UCSD-AML1 (cell line): ENCODE data around the gene PRMT1.

Source experiments
- DNase-seq: peaks from one replicate; lab custom pipeline; 2025; ENCODE audit not compliant: unreplicated experiment; lab: John Stamatoyannopoulos, UW

The PRMT1 gene

DNA sequence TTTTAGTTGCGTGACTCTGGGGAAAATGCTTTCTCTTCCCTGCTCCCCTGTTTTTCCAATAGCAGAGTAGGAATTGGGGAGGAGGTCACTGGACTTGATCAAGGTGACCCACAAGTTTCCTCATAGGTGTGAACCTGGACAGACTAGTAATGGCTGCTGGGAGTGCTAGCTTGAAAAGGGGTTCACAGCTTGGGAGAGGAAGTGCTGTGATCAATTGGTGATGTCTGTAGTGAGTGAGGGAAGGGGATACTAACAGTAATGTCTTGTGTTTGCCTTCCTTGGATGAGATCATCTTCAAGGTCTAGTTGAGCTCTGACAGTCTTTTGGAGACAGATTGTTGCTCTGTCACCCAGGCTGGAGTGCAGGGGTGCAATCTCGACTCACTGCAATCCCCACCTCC, 9.6 kb upstream of the PRMT1 start:
- DNase-seq, result no peak

DNA sequence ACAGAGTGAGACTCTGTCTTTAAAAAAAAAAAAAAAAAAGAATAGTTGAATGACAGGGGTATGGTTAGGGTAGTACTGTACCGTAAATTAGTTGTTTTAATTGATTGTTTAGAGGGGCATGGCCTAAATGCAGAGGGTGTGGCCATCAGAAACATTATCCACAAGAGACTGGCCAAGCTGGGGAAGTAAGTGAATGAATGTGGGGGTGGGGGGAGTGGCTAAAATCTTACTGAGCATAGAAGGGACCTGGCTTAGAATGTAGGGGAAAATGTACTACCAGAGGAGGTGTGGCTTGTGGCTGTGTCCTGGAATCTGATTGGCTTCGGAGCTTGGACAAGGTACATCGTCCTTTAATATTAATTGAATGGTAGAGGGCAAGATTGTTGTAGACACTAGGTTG, 7.6 kb upstream of the PRMT1 start:
- no peak for DNase-seq

GRCh38 chr19:49672131-49672919, 4.7 kb upstream of the PRMT1 start:
- peak; percentile 64 for DNase-seq

GRCh38 chr19:49676136-49676783, 811 bp upstream of the PRMT1 start:
- no peak for DNase-seq

GRCh38 chr19:49676784-49677230, 264 bp upstream of the PRMT1 start:
- DNase-seq, result peak; percentile 100

DNA sequence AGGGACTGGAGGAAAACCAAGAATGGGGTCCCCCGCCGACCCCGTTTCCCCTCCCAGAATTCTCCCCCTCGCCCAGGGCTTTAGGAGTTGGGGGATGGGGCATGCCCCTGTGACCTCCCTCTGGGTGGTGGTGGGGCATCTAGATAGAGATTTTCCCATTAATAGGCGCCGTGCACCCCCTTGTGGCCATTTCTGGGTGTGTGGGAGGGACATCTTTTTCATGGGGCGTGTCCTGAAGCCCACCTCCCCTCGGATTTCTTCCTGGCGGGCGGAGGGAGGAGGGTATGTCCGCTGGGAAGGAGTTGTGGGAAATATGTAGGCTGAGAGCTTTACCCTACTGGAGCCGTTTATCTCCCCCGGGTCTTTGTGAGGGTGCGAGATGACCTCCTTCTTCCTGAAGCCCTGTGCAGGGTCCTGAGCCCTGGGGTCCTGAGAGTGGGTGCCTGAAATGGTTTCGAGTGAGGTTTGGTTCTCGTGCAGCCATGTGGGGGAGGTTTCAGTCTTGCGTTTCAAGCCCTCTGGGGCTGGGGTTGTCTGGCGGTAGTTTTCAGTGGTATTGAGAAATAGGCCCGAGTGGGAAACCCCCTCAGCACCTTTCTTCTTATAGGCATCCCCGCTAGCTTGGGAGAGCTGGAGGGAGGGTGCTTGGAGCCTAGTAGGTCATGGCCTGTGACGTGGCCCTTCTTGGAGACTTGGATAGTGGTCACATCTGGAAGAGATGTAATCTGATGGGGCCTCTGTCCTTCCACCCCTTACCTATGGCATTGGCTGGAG, 1.0 kb downstream of the PRMT1 start:
- DNase-seq, result peak; percentile 80

- DNase-seq, result no peak
Observed at GRCh38 chr19:49678985-49679770, 2.1 kb downstream of the PRMT1 start.

DNA sequence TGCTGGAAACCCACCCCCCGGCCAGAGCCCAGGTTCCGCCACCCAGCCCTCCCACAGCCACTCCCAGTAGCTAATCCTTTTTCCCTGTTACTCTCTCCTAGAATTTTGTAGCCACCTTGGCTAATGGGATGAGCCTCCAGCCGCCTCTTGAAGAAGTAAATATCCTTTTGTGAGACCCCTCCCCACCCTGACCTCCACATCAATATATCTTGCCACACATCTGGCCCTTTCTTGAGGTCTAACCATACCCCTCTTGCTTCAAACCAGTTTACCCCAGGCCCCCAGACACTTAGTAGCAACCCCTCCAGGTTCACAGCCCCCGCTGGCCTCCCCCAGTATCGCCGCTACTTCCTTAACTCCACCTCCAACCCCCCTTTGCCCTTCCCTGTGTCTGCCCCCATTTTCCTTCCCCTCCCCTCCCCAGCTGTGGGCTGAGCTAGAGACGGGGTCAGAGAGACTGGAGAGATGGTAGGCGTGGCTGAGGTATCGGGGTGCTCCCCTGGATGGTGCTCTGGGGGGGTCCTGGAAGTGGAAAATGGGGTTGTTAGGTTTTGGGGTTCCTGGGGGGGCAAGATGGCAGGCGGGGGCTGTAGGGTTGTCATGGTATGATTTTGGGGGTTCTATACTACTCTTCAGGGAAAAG, 2.8 kb downstream of the PRMT1 start:
- no peak for DNase-seq

DNA sequence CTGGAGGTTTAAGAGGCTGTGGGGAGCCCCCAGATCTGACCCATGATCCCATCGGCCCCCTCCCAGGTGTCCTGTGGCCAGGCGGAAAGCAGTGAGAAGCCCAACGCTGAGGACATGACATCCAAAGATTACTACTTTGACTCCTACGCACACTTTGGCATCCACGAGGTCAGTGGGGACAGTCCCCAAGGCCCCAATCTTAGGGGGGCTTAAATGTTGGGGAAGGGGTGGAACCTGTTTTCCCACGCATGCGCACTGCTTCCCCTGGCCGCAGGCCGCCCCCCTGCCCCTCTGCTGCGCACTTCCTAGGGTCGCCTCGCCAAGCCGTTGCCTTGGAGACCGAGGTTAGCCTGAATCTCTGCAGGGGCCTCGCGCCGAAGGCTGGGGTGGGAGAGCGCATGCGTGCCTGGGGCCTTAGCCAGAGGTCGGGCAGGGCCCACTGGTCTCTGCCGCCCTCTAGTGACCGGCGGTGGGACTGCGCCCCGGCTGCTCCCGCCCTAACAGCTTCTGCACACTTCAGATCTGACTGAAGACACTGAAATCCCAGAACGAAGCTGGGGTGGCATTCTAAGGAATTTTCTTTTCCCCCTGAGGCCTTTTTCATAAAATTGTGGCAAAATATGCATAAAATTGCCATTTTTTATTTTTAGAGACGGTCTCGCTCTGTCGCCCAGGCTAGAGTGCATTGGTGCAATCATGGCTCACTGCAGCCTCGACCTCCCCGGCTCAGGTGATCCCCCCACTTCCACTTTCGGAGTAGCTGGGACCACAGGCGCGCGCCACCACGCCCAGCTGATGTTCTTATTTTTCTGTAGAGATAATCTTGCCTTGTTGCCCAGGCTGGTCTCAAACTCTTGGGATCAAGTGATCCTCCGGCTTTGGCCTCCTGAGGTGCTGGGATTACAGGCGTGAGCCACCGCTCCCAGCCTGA, 3.6 kb downstream of the PRMT1 start:
- DNase-seq, result peak; percentile 89

- DNase-seq, result no peak
Observed at GRCh38 chr19:49681830-49682229, 4.8 kb downstream of the PRMT1 start.

- no peak for DNase-seq
Observed at GRCh38 chr19:49682274-49682673, 5.2 kb downstream of the PRMT1 start.

- no peak for DNase-seq
Observed at GRCh38 chr19:49683814-49684250, 6.8 kb downstream of the PRMT1 start.

GRCh38 chr19:49684251-49684982, 7.3 kb downstream of the PRMT1 start:
- DNase-seq, result peak; percentile 27

- DNase-seq, result no peak
Observed at GRCh38 chr19:49684983-49685553, 8.0 kb downstream of the PRMT1 start.

DNA sequence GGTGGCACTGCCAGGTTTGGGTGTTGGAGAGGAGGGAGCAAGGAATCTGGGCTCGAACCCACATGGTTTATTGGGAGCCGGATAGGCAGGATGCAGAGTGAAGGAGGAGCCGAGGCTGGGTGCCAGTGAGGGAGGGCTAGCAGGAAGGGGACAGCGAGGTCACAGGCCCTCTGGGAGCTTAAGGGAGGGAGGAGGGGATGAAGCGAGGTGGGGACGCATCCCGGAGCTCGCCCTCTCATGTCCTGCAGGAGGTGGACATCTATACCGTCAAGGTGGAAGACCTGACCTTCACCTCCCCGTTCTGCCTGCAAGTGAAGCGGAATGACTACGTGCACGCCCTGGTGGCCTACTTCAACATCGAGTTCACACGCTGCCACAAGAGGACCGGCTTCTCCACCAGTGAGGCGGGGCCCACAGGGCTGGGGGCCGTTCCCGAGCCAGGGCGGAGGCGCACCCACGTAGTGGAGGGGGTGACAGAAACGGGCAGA, 8.8 kb downstream of the PRMT1 start:
- DNase-seq, result no peak

- DNase-seq, result no peak
Observed at GRCh38 chr19:49686503-49687088, 9.5 kb downstream of the PRMT1 start.

DNA sequence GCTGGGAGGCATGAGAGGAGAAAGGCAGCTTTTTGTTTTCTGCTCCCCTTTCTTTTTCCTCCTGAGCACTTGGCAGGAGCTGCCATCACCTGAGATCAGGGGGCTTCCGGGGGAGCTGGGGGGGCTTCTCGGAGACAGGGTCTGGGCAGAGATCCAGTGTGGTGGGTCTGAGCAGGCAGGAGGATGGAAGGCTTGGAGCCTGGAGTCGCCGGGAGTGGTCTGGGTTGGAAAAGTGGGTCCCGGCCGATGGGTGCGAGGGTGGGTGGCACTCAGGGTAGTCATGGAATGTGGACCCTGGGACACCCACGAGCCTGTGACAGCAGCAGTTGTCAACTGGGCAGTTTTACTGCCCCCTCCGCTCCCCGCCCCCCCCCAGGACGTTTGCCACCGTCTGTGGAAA, 10.1 kb downstream of the PRMT1 start:
- no peak for DNase-seq
